ENCODE results near the gene CTU1. TPM values are rescaled to one million over a fixed set of nuclear protein-coding genes. Genes with fewer than 3 reads are reported as not detected.

CTU1 gene
- total and polyA plus RNA-seq, 10 donors, result 1.1 to 8.2 (median 6.0) TPM

DNA sequence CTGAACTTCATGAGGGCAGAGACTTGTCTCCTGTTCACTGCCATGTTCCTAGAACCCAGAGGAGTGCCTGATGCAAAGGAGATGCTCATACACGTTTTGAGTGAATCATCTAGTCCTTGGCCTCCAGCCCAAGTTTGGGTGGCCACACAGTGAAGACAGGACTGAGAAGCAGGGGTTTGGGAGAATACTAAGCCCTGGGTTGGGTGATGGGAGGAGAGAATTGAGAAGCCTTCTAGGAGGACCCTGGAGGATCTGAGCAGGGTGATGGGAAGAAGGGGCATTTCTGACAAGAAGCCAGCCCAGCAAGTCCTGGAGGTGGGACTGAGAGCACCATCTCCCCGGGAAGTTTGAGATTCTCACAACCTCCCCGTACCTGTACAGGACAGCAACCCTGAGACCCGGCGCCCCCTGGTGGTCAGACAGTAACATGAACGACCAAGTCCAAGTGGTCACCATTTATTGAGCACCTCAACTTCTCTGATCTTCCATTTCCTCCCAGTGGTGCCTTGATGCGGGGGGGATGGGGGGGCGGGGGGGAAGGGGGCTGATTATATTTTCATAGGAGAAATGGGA, 11.0 kb downstream of the CTU1 start:
- Histone ChIP-seq H3K27ac (peak overlapping the region in 4 of 8 donors; percentile 7 to 42 (median 29)), H3K36me3 (peaks cover 0 to 58% (median 18%) of the 10 kb centered on the region in 6 donors), H3K4me1 (peaks cover 0 to 32% (median 13%) of the 10 kb centered on the region in 6 donors), H3K4me3 (no peak overlapping the region), H3K9me3 (no peaks in the 10 kb centered on the region), H3K27me3 (replicated peaks in 1 of 7) (no peaks in the 10 kb centered on the region)
- DNase-seq, result peak; percentile 92
- TF ChIP-seq POLR2AphosphoS5 (IDR thresholded peaks at IDR 0.05) (no peak), POLR2A (IDR thresholded peaks at IDR 0.05) (no peak)
- TF ChIP-seq, protein P1, sequence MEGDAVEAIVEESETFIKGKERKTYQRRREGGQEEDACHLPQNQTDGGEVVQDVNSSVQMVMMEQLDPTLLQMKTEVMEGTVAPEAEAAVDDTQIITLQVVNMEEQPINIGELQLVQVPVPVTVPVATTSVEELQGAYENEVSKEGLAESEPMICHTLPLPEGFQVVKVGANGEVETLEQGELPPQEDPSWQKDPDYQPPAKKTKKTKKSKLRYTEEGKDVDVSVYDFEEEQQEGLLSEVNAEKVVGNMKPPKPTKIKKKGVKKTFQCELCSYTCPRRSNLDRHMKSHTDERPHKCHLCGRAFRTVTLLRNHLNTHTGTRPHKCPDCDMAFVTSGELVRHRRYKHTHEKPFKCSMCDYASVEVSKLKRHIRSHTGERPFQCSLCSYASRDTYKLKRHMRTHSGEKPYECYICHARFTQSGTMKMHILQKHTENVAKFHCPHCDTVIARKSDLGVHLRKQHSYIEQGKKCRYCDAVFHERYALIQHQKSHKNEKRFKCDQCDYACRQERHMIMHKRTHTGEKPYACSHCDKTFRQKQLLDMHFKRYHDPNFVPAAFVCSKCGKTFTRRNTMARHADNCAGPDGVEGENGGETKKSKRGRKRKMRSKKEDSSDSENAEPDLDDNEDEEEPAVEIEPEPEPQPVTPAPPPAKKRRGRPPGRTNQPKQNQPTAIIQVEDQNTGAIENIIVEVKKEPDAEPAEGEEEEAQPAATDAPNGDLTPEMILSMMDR (IDR thresholded peaks at IDR 0.05 in 8 of 11, conservative IDR thresholded peaks at IDR 0.05 in 3 of 11), result peak in 9 of 11 experiments; percentile 8 to 63 (median 42)
- intact Hi-C loops (cut with DNase I; ENCODE audit: low total_unique reads), result no loop called here
- WGBS, 5 donors, result 2 to 24% (median 17%) methylated on average over 7 to 8 of the region's 8 CpGs

- H3K27ac ChIP-seq, result peak overlapping the region in 4 of 8 donors; percentile 7 to 42 (median 29)
- H3K4me1 ChIP-seq, result peaks cover 0 to 28% (median 12%) of the 10 kb centered on the region in 6 donors
- H3K36me3 ChIP-seq, result peaks cover 0 to 52% (median 17%) of the 10 kb centered on the region in 6 donors
- WGBS, 5 donors, result 77 to 84% (median 80%) methylated on average over 6 of the region's 6 CpGs
- H3K27me3 ChIP-seq (replicated peaks in 1 of 7), result no peaks in the 10 kb centered on the region
- peak; percentile 25 for DNase-seq
- H3K4me3 ChIP-seq, result no peak overlapping the region
- TF ChIP-seq POLR2AphosphoS5 (IDR thresholded peaks at IDR 0.05) (no peak), POLR2A (IDR thresholded peaks at IDR 0.05) (no peak)
- TF ChIP-seq, protein P1 (IDR thresholded peaks at IDR 0.05 in 8 of 11, conservative IDR thresholded peaks at IDR 0.05 in 3 of 11), result no peak
- intact Hi-C loops (cut with DNase I; ENCODE audit: low total_unique reads), result no loop called here
- no peaks in the 10 kb centered on the region for H3K9me3 ChIP-seq
These were observed 11.6 kb downstream of the CTU1 start for GRCh38 chr19:51096473-51097165.

GRCh38 chr19:51094696-51095279, 13.4 kb downstream of the CTU1 start:
- Histone ChIP-seq H3K4me3 (no peak overlapping the region), H3K27me3 (replicated peaks in 1 of 7) (no peaks in the 10 kb centered on the region), H3K9me3 (no peaks in the 10 kb centered on the region), H3K36me3 (peaks cover 0 to 34% (median 10%) of the 10 kb centered on the region in 6 donors), H3K4me1 (peaks cover 0 to 26% (median 9%) of the 10 kb centered on the region in 6 donors), H3K27ac (no peak overlapping the region)
- no peak for TF ChIP-seq POLR2A (IDR thresholded peaks at IDR 0.05)
- TF ChIP-seq, protein P1 (IDR thresholded peaks at IDR 0.05 in 8 of 11, conservative IDR thresholded peaks at IDR 0.05 in 3 of 11), result peak in 7 of 11 experiments; percentile 52 to 75 (median 62)
- 21 to 37% (median 34%) methylated on average over 13 to 15 of the region's 15 CpGs for WGBS, 5 donors
- intact Hi-C loops (cut with DNase I; ENCODE audit: low total_unique reads), result no loop called here
- no peak for DNase-seq
